ENCODE measurements around the gene BCOR.

BCOR gene

DNA sequence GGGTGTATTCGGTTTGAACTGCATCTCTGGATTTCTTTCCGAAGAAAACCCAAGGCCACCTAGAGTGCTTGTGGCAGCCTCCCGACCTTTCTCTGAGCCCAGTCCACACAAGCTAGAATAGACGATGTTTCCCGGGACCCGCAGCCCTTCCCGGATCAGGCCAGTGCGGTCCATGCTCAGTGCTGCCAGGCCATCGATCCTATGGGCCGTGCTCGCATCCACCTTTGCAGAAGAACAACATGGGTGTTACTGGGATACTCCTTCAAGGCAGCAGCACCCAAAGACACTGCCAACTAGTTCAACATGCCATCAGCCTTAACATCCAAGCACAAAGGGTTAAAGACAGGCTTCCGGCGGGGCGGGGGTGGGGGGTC is 22.8 kb downstream of the BCOR start:
- no peaks in the 10 kb centered on the region for H3K9me3 ChIP-seq
- no peak overlapping the region for H3K4me3 ChIP-seq
- TF ChIP-seq, protein P1, sequence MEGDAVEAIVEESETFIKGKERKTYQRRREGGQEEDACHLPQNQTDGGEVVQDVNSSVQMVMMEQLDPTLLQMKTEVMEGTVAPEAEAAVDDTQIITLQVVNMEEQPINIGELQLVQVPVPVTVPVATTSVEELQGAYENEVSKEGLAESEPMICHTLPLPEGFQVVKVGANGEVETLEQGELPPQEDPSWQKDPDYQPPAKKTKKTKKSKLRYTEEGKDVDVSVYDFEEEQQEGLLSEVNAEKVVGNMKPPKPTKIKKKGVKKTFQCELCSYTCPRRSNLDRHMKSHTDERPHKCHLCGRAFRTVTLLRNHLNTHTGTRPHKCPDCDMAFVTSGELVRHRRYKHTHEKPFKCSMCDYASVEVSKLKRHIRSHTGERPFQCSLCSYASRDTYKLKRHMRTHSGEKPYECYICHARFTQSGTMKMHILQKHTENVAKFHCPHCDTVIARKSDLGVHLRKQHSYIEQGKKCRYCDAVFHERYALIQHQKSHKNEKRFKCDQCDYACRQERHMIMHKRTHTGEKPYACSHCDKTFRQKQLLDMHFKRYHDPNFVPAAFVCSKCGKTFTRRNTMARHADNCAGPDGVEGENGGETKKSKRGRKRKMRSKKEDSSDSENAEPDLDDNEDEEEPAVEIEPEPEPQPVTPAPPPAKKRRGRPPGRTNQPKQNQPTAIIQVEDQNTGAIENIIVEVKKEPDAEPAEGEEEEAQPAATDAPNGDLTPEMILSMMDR (IDR thresholded peaks at IDR 0.05): no peak
- no peak for DNase-seq
- no peaks in the 10 kb centered on the region for H3K27me3 ChIP-seq
- H3K27ac ChIP-seq: no peak overlapping the region
- intact Hi-C loops (cut with DNase I; ENCODE audit: low total_unique reads): no loop called here
- peaks cover 10 to 43% (median 42%) of the 10 kb centered on the region in 3 donors for H3K36me3 ChIP-seq
- H3K4me1 ChIP-seq: peaks cover 0 to 11% (median 2%) of the 10 kb centered on the region in 4 donors

DNA sequence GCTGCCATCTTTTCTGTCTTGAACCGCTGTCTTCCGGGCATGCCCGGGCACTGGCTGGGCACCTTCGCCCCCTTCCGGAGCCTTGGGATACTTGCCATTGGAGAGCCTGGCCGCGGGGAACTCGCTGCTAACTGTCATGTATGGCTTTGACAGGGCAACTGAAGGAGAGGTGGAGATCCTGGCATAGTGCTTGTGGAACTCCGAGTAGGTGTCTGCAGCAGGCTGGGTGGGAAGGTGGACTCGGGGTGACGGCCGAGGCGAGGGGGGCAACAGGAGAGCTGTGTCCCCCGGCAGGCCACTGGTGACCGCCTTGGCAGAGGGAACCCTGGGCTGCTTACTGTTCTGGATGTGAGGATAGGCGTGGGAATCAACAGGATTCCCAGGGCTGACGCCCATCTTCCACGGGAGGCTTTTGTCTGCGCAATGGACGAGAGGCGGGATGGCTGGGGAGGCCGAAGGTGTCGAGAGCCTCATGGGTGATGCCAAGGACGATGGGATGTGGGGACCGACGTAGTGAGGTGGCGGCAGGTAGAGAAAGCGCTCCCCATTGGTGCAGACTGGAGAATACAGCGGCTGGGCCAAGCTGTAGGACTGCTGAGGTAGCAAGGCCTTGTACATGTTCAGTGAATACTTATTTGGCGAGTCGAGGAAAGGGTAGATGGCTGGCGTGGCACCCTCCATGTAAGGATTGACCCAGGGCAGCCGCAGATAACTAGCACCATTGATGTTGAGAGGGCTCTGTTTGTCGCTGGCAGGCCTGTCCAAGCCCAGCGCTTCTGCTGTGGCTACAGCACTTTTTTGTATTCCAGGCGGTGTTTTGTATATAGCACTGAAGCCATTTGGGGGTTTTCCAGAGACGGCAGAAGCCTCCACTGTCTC is 23.4 kb downstream of the BCOR start:
- H3K9me3 ChIP-seq: no peaks in the 10 kb centered on the region
- intact Hi-C loops (cut with DNase I; ENCODE audit: low total_unique reads): no loop called here
- H3K27ac ChIP-seq: no peak overlapping the region
- TF ChIP-seq, protein P1 (IDR thresholded peaks at IDR 0.05): no peak
- H3K27me3 ChIP-seq: no peaks in the 10 kb centered on the region
- no peak for DNase-seq
- H3K4me1 ChIP-seq: peaks cover 0 to 11% (median 2%) of the 10 kb centered on the region in 4 donors
- H3K36me3 ChIP-seq: peaks cover 10 to 50% (median 42%) of the 10 kb centered on the region in 3 donors
- H3K4me3 ChIP-seq: no peak overlapping the region

- TF ChIP-seq, protein P1 (IDR thresholded peaks at IDR 0.05): no peak
- H3K27ac ChIP-seq: no peak overlapping the region
- intact Hi-C loops (cut with DNase I; ENCODE audit: low total_unique reads): no loop called here
- no peak for DNase-seq
- peaks cover 0 to 11% (median 3%) of the 10 kb centered on the region in 4 donors for H3K4me1 ChIP-seq
- H3K36me3 ChIP-seq: peaks cover 10 to 57% (median 47%) of the 10 kb centered on the region in 3 donors
- H3K27me3 ChIP-seq: no peaks in the 10 kb centered on the region
- H3K9me3 ChIP-seq: no peaks in the 10 kb centered on the region
- no peak overlapping the region for H3K4me3 ChIP-seq
Observed at GRCh38 chrX:40073439-40074054, 24.2 kb downstream of the BCOR start.

DNA sequence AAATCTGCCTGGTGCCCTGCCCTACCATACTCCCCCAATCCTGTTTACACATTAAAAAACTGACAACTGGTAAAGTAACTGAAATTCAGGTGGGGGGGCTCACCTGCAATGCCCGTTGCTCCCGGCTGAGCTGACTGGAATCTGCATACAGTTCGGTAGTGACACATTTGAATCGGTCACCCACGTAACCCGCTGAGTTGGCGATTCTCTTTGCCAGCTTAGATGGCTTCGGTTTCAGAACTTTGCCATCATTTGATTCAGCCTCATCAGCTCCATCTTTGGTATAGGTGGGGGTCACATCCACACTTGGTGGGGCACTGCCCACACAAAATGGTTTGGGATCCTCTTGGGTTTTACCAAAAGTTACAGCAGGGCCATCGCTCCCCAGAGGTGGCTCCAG is 25.5 kb downstream of the BCOR start:
- H3K27ac ChIP-seq: no peak overlapping the region
- H3K9me3 ChIP-seq: no peaks in the 10 kb centered on the region
- intact Hi-C loops (cut with DNase I; ENCODE audit: low total_unique reads): no loop called here
- H3K36me3 ChIP-seq: peaks cover 10 to 61% (median 48%) of the 10 kb centered on the region in 3 donors
- H3K27me3 ChIP-seq: no peaks in the 10 kb centered on the region
- H3K4me1 ChIP-seq: peaks cover 0 to 8% (median 1%) of the 10 kb centered on the region in 4 donors
- TF ChIP-seq, protein P1 (IDR thresholded peaks at IDR 0.05): no peak
- DNase-seq: no peak
- no peak overlapping the region for H3K4me3 ChIP-seq

DNA sequence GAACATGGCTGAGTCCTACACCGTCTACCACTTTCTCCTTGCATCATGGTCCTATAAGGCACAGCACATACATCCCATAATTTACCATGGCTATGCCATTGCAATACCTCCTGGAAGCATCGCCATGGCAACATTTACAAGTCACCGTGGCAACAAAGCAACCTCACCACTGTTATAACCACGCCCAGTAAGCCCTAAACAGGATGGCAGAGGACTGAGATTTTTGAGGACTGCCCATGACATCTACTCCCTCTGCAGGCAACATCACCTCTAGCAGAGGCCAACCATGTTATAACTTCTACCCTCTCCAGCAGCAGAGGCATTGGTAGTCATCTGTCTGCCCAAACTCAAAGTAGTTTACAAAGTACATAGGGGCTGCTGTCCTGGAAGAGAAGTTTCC is 29.7 kb downstream of the BCOR start:
- H3K36me3 ChIP-seq: peaks cover 14 to 62% (median 45%) of the 10 kb centered on the region in 3 donors
- intact Hi-C loops (cut with DNase I; ENCODE audit: low total_unique reads): no loop called here
- no peaks in the 10 kb centered on the region for H3K9me3 ChIP-seq

More for the DNA sequence above, 29.7 kb downstream of the BCOR start:
- Histone ChIP-seq H3K4me1 (peaks cover 0 to 3% (median 0%) of the 10 kb centered on the region in 4 donors), H3K27me3 (no peaks in the 10 kb centered on the region), H3K27ac (no peak overlapping the region), H3K4me3 (no peak overlapping the region)
- no peak for DNase-seq
- TF ChIP-seq, protein P1 (IDR thresholded peaks at IDR 0.05): no peak
